ENCODE measurements around the gene GNPNAT1. TPM values are rescaled to one million over a fixed set of nuclear protein-coding genes. Genes with fewer than 3 reads are reported as not detected.

The GNPNAT1 gene
- total and polyA plus RNA-seq, 9 of the 15 experiments (the other 6 are each of a cell fraction or from before 2014, with no cell fraction given), result 15.8 to 27.7 (median 25.3) TPM

- TF ChIP-seq BRD9 (IDR thresholded peaks at IDR 0.05; ENCODE audit: low read depth, partially characterized antibody) (no peak), PBX2 (CRISPR knock-in tag; IDR thresholded peaks at IDR 0.05; ENCODE audit: low read depth) (no peak), PBX2 (tag; conservative IDR thresholded peaks at IDR 0.05; ENCODE audit: low read depth) (no peak), PTBP1 (IDR thresholded peaks at IDR 0.05; ENCODE audit: low read depth, low read length) (no peak), HOMEZ (CRISPR knock-in tag; IDR thresholded peaks at IDR 0.05) (no peak)
- TF ChIP-seq, protein P1, sequence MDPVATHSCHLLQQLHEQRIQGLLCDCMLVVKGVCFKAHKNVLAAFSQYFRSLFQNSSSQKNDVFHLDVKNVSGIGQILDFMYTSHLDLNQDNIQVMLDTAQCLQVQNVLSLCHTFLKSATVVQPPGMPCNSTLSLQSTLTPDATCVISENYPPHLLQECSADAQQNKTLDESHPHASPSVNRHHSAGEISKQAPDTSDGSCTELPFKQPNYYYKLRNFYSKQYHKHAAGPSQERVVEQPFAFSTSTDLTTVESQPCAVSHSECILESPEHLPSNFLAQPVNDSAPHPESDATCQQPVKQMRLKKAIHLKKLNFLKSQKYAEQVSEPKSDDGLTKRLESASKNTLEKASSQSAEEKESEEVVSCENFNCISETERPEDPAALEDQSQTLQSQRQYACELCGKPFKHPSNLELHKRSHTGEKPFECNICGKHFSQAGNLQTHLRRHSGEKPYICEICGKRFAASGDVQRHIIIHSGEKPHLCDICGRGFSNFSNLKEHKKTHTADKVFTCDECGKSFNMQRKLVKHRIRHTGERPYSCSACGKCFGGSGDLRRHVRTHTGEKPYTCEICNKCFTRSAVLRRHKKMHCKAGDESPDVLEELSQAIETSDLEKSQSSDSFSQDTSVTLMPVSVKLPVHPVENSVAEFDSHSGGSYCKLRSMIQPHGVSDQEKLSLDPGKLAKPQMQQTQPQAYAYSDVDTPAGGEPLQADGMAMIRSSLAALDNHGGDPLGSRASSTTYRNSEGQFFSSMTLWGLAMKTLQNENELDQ (CRISPR knock-in tag; IDR thresholded peaks at IDR 0.05; ENCODE audit: borderline replicate concordance), result no peak
Measured at GRCh38 chr14:52740751-52741150, 50.7 kb downstream of the GNPNAT1 start (continued).
